8988T (cell line): ENCODE data around the gene NCL.
"Not testable (repeated sequence)": the region's sequence is repeated elsewhere in the genome, so short reads cannot be mapped to it uniquely, and the experiment has no call there.

Experiments used
- DNase-seq: peaks from one replicate; pipeline ENCODE4 v3.0.0; 2011

Gene NCL

DNA sequence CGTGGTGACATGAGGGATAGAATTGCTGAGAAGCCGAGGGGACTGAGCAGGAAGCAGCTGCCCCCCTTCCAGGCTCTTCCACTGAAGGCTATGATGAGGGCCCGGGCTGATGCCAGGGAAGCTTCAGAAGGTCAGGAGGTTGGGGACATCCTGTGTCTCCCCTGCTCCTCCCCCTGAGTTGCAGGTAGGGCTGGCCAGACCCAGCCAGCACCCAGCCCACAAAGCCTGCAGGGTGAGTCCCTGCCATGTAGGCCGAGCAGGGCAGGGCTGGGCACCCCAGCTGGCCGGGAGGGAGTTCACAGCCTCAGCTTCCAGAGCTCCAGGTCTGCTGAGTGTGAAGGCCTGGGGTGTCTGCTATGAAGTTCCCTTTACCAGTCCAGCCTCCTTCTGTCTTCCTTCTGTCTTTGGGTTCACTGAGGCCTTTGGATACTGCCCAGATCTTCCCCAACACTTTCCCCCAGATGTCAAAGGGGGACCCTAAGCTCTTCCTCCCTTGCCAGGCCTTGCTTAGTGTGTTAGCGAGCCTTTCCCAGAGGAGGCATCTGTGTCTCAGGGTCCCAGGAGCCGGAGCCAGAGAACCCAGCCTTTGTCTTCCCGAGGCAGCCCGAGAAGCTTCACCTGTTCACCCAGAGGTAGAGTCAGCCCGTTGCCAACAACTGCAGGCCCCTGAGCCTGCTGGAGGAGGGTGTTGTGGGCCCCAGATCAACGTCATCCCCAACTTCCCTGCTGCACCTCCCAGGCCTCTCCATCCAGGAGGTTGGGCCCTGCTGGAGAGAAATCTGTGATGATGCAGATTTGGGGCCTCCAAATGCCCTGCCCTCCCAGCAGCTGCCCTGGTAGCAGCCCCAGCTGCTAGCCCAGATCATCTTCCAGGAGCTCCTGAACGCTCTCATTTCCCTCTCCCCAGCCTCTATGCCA lies 3.6 kb upstream of the NCL start:
- DNase-seq: no peak

- DNase-seq: no peak
Observed at GRCh38 chr2:231467016-231467545, 2.8 kb upstream of the NCL start.

DNA sequence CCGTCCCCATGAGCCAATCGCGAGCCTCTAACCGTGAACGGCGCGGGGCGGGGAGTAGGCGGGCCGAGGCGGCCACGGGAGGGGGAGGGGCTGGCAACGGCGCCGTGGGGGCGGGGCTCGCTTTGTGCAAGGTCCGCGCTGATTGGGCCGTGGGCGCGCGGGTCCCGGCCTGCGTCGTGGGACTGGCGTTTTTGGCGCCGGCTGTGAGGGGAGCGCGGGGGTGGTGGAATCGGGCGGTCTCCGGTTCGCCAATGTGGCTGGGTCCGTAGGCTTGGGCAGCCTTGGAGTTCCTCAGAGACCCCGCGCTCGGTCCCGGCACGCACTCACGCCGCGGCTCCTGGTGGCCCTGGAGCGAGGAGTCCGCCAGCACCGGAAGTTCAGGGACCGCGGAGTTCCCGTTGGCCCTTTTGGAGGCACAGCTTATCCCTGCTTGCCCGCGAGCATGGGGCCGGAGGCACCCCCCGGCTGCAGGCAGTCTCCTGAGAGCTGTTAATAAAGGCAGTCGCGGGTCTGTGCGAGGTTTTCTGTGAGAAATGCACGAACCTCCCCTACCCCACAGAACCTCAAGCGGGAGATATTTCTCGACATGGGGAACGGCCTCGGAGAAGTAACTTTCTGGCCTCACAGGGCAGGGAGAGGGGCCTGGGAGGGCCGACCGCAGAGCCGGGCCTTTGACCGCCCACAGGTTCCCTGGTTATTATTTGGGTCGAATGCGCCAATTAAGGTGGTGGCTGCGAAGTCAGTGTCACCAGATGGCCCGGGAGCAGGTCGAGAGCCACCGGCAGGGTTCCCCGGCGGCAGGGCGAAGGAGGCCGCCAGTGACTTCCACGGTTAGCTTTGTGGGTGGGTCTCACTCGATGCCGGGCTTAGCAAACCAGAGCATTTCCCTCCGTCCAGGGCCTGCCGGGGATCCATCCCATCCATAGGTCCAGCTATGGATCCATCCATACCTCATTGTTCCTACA lies 574 bp upstream of the NCL start:
- DNase-seq: peak; percentile 89

DNA sequence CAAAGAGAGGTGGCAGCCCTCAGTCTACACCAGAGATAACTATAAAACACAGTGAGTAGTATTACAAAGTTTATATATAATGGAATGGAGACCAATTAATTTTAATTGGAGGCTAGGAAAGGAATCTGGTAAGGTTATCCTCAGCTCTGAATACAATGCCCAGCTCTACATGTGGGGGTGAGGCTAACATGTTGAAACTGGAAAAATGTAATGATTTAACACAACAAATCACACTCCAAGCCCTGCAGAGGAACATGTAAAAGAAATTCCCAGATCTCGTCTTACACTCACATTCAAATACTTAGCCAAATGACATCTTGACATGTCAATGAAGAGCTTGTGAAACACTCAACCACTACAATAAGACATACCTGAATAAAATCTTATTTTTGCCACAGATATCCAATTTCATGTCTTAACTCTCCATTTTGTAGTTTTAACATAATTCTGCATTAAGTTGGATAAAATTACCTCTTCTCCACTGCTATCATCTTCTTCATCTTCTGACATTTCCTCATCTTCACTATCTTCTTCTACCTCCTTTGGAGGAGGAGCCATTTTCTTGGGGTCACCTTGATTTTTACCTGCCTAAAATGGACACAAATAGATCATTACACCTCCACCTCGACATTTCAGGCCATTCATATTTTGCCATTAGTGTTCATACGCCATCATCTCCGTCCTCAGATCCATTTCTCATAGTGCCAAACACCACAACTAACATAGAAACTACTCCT lies 1.4 kb downstream of the NCL start:
- no peak for DNase-seq

- DNase-seq: no peak
Observed at GRCh38 chr2:231461516-231461971, 2.7 kb downstream of the NCL start.

DNA sequence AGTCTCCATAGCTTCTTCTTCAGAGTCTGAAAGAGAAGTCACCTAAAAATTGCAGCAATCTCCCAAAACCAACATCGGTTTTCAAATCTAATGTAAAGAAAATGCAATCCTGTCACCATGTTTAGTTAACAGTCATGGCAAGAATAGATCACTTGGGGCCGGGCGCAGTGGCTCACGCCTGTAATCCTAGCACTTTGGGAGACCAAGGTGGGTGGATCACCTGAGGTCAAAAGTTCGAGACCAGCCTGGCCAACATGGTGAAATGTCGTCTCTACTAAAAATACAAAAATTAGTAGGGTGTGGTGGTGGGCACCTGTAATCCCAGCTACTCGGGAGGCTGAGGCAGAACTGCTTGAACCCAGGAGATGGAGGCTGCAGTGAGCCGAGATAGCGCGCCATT lies 3.4 kb downstream of the NCL start:
- DNase-seq: not testable (repeated sequence)

DNA sequence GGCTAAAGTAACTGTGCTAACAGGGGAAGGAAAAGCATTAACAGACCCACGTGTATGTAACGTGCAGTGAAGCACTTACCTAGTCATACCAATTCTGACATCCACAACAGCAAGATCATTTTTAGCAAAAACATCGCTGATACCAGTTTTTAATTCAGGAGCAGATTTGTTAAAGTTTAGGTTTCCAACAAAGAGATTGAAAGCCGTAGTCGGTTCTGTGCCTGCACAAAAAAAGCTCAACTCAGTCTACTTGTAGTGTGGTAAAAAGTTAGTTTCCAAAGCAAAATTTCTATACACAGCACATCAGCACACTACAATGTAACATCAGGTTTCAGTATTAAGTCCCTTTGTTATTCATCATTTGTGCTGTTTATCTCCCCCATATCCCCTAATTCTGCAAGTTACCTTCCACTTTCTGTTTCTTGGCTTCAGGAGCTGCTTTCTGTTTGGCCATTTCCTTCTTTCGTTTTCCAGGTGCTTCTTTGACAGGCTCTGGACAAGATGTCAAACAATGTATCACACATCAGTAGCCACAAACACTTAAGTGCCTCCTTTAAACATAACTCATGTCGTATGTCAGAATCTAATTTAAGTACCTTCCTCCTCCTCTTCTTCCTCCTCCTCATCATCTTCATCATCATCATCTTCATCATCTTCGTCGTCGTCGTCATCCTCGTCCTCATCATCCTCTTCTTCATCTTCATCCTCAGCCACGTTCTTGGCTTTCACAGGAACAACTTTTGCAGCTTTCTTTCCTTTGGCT lies 4.0 kb downstream of the NCL start:
- no peak for DNase-seq

GRCh38 chr2:231458368-231458767 lies 5.9 kb downstream of the NCL start:
- no peak for DNase-seq

GRCh38 chr2:231457101-231457500 lies 7.2 kb downstream of the NCL start:
- DNase-seq: no peak

DNA sequence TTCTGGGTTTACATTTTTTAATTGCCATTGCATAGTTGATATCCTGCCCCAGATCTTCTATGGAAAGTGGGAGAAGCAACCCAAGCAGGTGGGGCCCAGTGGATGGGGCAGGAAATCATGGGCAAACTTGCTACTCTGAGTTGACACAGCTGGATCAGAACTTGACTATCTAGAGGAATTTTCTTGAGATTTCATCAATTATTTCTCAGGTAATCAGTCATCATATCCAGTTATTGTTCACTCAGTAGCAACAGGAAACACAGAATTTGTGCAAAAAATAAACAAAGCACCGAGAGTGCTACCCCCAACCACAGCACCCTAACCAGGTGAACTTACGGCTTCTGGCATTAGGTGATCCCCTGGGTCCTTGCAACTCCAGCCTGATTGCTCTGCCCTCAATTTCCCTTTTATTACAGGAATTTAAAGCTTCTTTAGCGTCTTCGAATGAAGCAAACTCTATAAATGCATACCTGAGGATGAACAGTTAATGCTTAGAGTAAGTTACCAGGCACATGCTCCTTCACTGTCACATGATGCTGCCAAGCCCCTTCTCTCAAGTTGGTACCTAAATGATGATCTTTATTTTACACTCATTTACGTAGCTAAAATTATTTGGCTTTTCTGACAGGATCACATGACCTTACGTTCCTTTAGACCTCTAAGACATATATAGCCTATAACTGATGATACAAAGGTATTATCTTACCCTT lies 7.8 kb downstream of the NCL start:
- no peak for DNase-seq

DNA sequence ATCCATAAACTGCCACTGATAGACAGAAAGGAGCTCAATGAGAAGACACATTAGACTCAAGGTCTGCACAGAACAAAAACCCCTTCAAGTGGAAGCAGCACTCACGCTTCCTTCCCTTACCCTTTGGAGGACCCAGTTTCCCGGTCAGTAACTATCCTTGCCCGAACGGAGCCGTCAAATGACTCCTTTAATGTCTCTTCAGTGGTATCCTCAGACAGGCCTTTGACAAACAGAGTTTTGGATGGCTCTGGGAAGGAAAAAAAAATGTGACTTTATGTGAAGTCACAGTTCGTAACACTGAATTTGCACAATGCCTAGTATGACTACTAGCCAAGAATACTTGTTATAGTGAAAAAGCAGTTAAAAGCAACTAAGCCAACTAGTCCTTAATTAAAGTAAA lies 8.4 kb downstream of the NCL start:
- no peak for DNase-seq

GRCh38 chr2:231455222-231455621 lies 9.1 kb downstream of the NCL start:
- DNase-seq: no peak

- no peak for DNase-seq
Observed at GRCh38 chr2:231454361-231454791, 9.9 kb downstream of the NCL start.

- DNase-seq: no peak
Observed at GRCh38 chr2:231452799-231453508, 11.3 kb downstream of the NCL start.

- no peak for DNase-seq
Observed at GRCh38 chr2:231450548-231450989, 13.7 kb downstream of the NCL start.

DNA sequence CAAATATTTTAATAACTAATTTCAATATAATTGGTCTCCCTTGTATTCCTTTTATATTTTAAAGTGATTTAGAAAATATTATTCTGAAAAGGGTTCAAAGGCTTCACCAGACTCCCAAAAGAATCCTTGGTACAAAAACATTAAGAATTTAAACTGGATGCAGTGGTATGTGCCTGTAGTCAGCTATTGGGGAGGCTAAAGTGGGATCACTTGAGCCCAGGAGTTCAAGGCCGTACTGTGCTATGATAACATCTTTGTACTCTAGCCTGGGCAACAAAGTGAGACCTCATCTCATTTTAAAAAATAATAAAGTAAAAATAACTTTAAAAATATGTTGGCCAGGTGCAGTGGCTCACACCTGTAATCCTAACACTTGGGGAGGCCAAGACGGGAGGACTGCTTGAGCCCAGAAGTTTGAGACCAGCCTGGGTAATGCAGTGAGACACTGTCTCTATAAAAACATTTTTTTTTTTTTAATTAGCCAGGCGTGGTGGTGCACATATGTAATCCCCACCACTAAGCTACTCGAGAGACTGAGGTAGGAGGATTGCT lies 14.7 kb downstream of the NCL start:
- no peak for DNase-seq

GRCh38 chr2:231436957-231437356 lies 27.3 kb downstream of the NCL start:
- DNase-seq: no peak

DNA sequence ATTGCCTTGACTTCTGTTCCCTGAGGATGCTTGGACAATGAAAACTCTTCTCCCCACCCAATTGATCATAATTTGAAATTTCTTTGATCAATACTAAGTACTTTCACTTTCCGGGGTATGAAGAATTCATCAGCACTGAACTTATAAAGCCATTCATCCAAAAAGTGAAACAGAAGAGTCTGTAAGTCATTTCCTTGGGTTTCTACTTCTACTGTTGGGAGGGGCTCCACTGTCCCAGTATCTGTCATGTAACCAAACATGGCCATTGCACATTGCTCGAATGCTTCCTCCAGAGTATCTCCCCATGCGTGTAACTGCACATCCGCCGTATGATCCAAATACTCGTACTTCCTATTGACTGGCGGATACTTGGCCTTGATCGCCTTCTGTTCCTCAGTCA lies 30.3 kb downstream of the NCL start:
- DNase-seq: no peak

DNA sequence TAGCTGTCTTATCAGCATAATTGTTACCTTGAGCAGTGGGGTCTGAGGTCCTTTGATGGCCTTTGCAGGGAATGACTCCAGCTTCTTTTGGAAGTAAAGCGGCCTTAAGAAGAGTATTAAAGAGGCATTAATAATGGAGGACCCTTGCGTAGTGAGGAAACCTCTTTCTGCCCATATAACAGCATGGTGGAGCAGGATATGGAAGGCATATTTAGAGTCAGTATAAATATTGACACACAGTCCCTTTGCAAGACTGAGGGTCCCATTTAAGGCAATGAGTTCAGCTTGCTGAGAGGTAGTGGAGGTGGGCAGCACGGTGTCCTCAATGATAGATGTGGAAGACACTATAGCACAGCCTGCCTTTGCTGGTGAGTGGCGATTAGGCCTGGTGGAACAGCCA lies 32.7 kb downstream of the NCL start:
- DNase-seq: no peak

- not testable (repeated sequence) for DNase-seq
Observed at GRCh38 chr2:231430437-231430836, 33.8 kb downstream of the NCL start.
